A549 (cell line): Measurements from ENCODE around the gene THY1. TPM values are rescaled to one million over a fixed set of nuclear protein-coding genes. Genes with fewer than 3 reads are reported as not detected.

ENCODE experiments used
- ATAC-seq, 2 experiments: fragments of 200-7000 bp in 1 of 2; fragments of >200 bp in 1 of 2; cut with Nextera tagmentation in 1 of 2; cut with Tn5 transposase in 1 of 2; 3 replicates each; pipeline versions ENCODE4 v1.8.0 to v1.9.1; 2018 to 2020; ENCODE audit warnings: mild to moderate bottlenecking in 1 of 2, moderate library complexity in 1 of 2
- CTCF ChIA-PET: fragments of 300-600 bp; sonication (Branson Sonifier 250); formaldehyde crosslinking; extraction: SDS; loops from one replicate; lab custom pipeline; 2021; ENCODE audit warnings: antibody characterized with exemption, inconsistent platforms; lab: Yijun Ruan, JAX
- POLR2A ChIA-PET: fragments of 350-600 bp; formaldehyde crosslinking; extraction: SDS; loops from one replicate; lab custom pipeline; 2021; ENCODE audit warnings: antibody characterized with exemption, inconsistent platforms; lab: Yijun Ruan, JAX
- DNase-seq, 2 experiments: peaks; one replicate each; pipeline versions ENCODE4 v3.0.0 to v3.0.0-alpha.2; 2011 to 2016; ENCODE audit warnings: low read depth in 1 of 2, low spot score in 1 of 2
- FAIRE-seq: peaks from 2 replicates; lab custom pipeline; 2011; peaks lifted over from hg19 to GRCh38; lab: Jason Lieb, UNC
- H3K27ac ChIP-seq, 2 experiments: fragments of >200 bp; sonication (Bioruptor Twin); formaldehyde crosslinking; 3 replicates each; pipeline ENCODE4 v1.5.1; 2016 to 2017
- H3K4me1 ChIP-seq: fragments of >200 bp; sonication (Bioruptor Twin); formaldehyde crosslinking; 3 replicates; pipeline ENCODE4 v1.6.1; 2016
- H3K4me2 ChIP-seq: fragments of >200 bp; sonication (Bioruptor Twin); formaldehyde crosslinking; 3 replicates; pipeline ENCODE4 v1.6.1; 2016
- H3K4me3 ChIP-seq: fragments of >200 bp; sonication (Bioruptor Twin); formaldehyde crosslinking; 3 replicates; pipeline ENCODE4 v1.5.1; 2016
- H3K9me3 ChIP-seq: fragments of >200 bp; sonication (Bioruptor Twin); formaldehyde crosslinking; 3 replicates; pipeline ENCODE4 v1.6.1; 2016
- CBX2 ChIP-seq: fragments of 200-600 bp; sonication (generic); IDR thresholded peaks from 2 replicates; pipeline ENCODE4 v1.6.1; 2016; ENCODE audit warnings: low read depth, mild to moderate bottlenecking, borderline replicate concordance
- CBX8 ChIP-seq: fragments of 200-600 bp; sonication (generic); IDR thresholded peaks from 2 replicates; pipeline ENCODE4 v1.6.1; 2016
- CHD4 ChIP-seq: fragments of 200-600 bp; sonication (generic); IDR thresholded peaks from 2 replicates; pipeline ENCODE4 v1.6.1; 2016; ENCODE audit warnings: antibody characterized with exemption, mild to moderate bottlenecking, borderline replicate concordance
- EP300 ChIP-seq, 2 experiments: fragments of >200 bp; sonication (Bioruptor Twin); formaldehyde crosslinking; IDR thresholded peaks; 2 replicates in 1 of 2; 3 replicates in 1 of 2; pipeline ENCODE4 v1.6.1; 2016 to 2017
- HDAC2 ChIP-seq: fragments of 200-600 bp; sonication (generic); IDR thresholded peaks from 2 replicates; pipeline ENCODE4 v1.6.1; 2016
- HOXB5 ChIP-seq: fragments of 250-450 bp; sonication (Bioruptor Pico); IDR thresholded peaks from 2 replicates; pipeline ENCODE4 v1.5.0; 2020; ENCODE audit warnings: mild to moderate bottlenecking, moderate library complexity
- JUN ChIP-seq, 2 experiments: fragments of >200 bp; sonication (Bioruptor Twin); formaldehyde crosslinking; IDR thresholded peaks; 2 replicates in 1 of 2; 3 replicates in 1 of 2; pipeline ENCODE4 v1.6.1; 2016 to 2017
- JUNB ChIP-seq: fragments of >200 bp; sonication (Bioruptor Twin); formaldehyde crosslinking; IDR thresholded peaks from 2 replicates; pipeline ENCODE4 v1.6.1; 2016
- NFE2L2 ChIP-seq: fragments of 150-350 bp; conservative IDR thresholded peaks from 2 replicates; pipeline ENCODE4 v1.6.1; 2014; ENCODE audit warnings: low read length
- POLR2A ChIP-seq: IDR thresholded peaks from 2 replicates; pipeline ENCODE4 v1.6.1; 2012; ENCODE audit warnings: mild to moderate bottlenecking, low read length
- RAD21 ChIP-seq, 2 experiments: fragments of >200 bp in 1 of 2; sonication (Bioruptor Twin) in 1 of 2; formaldehyde crosslinking in 1 of 2; IDR thresholded peaks in 1 of 2; conservative IDR thresholded peaks in 1 of 2; 2 replicates in 1 of 2; 3 replicates in 1 of 2; pipeline ENCODE4 v1.6.1; 2012 to 2018; ENCODE audit warnings: inconsistent platforms in 1 of 2
- RNF2 ChIP-seq: fragments of 200-600 bp; sonication (generic); IDR thresholded peaks from 2 replicates; pipeline ENCODE4 v1.6.1; 2016; ENCODE audit warnings: low read depth, mild to moderate bottlenecking, antibody characterized with exemption, moderate library complexity, borderline replicate concordance
- ZC3H11A ChIP-seq: fragments of 450-650 bp; IDR thresholded peaks from 2 replicates; pipeline ENCODE4 v1.6.1; 2014; ENCODE audit warnings: antibody characterized with exemption, mild to moderate bottlenecking
- ZFP36 ChIP-seq: fragments of 450-650 bp; IDR thresholded peaks from 2 replicates; pipeline ENCODE4 v1.6.1; 2014; ENCODE audit warnings: borderline replicate concordance; ENCODE audit not compliant: partially characterized antibody
- ZNF302 ChIP-seq: fragments of 250-450 bp; sonication (Bioruptor Pico); IDR thresholded peaks from 2 replicates; pipeline ENCODE4 v1.9.0; 2021; ENCODE audit warnings: inconsistent platforms, mild to moderate bottlenecking, moderate library complexity
- WGBS: methylation state at CpG from one replicate; pipeline ENCODE4 v1.1.6; 2017; ENCODE audit errors: missing lambda C conversion rate; 5-methylcytosine and 5-hydroxymethylcytosine counted together
- polyA plus RNA-seq, 4 experiments: library from polyadenylated mRNA; depleted of rRNA in 3 of 4; stranded (reverse); fragments of >200 nt; fragmentation: RNase III in 1 of 4; extraction: RNeasy Plus Mini Kit Qiagen cat#74134 plus additional on column Dnase treatment in 1 of 4; gene quantifications; 2 replicates in 3 of 4; 3 replicates in 1 of 4; pipeline ENCODE4 v1.2.3, GENCODE V29; 2011 to 2017
- TF ChIP-seq, protein P1 (sequence below): fragments of >200 bp; sonication (Bioruptor Twin); formaldehyde crosslinking; IDR thresholded peaks from 3 replicates; pipeline ENCODE4 v1.6.1; 2016
- TF ChIP-seq, protein P2 (sequence below): fragments of 250-450 bp; sonication (Bioruptor Pico); IDR thresholded peaks from 2 replicates; pipeline ENCODE4 v1.5.0; 2020; ENCODE audit warnings: low read depth, mild to moderate bottlenecking, moderate library complexity
- TF ChIP-seq, protein P3 (sequence below): fragments of >200 bp; sonication (Bioruptor Twin); formaldehyde crosslinking; IDR thresholded peaks from 2 replicates; pipeline ENCODE4 v1.6.1; 2016
- TF ChIP-seq, protein P4 (sequence below): fragments of 450-650 bp; IDR thresholded peaks from 2 replicates; pipeline ENCODE4 v1.6.1; 2014; ENCODE audit warnings: antibody characterized with exemption
- TF ChIP-seq, protein P5 (sequence below): IDR thresholded peaks from 2 replicates; pipeline ENCODE4 v1.6.1; 2012
- TF ChIP-seq, protein P6 (sequence below): fragments of 200-600 bp; sonication (generic); IDR thresholded peaks from 2 replicates; pipeline ENCODE4 v1.6.1; 2016; ENCODE audit warnings: antibody characterized with exemption, mild to moderate bottlenecking, moderate library complexity

THY1 gene
- polyA plus RNA-seq, 2 of the 4 experiments (the other 2 are of a cell fraction), result 7.1 to 19.9 TPM

DNA sequence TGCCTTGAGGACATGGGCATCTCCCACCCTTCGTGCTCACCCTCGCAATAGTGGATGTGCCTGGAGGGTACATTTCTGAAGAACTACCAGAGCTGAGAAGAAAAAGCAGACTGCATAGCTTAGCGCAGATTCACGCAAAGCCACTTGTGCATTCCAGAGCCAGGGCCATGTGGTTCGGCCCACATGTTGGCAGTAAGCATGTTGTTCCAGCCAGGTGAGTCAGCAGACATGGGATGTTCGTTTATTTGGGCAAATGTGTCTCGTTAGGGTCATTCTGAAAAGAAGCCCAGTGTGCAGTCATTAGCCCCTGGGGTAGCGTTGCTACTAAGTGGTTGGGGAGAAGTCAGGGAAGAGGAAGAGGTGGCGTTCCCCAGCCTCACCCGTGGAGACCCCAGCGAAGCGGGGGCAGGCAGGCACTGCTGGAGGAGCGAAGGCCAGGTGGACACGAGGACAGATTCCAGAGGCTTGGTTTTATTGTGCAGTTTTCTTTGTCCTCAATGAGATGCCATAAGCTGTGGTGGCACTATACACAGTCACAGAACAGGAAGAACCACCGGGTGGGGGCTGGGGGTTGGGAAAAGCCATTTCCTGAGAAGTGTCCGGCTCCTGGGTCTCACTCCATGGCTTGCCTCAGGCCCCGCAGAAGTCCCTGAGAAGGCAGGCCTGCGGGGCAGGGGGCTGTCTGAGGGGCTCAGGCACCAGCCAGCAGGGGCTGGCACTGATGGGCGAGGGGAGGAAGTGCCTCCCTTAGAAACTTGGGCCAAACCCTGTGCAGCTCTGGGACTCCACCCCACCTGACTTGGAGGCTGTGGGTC, 5.0 kb downstream of the THY1 start:
- ATAC-seq (no peak), DNase-seq (no peak)
- no peak overlapping the region for H3K4me3 ChIP-seq

DNA sequence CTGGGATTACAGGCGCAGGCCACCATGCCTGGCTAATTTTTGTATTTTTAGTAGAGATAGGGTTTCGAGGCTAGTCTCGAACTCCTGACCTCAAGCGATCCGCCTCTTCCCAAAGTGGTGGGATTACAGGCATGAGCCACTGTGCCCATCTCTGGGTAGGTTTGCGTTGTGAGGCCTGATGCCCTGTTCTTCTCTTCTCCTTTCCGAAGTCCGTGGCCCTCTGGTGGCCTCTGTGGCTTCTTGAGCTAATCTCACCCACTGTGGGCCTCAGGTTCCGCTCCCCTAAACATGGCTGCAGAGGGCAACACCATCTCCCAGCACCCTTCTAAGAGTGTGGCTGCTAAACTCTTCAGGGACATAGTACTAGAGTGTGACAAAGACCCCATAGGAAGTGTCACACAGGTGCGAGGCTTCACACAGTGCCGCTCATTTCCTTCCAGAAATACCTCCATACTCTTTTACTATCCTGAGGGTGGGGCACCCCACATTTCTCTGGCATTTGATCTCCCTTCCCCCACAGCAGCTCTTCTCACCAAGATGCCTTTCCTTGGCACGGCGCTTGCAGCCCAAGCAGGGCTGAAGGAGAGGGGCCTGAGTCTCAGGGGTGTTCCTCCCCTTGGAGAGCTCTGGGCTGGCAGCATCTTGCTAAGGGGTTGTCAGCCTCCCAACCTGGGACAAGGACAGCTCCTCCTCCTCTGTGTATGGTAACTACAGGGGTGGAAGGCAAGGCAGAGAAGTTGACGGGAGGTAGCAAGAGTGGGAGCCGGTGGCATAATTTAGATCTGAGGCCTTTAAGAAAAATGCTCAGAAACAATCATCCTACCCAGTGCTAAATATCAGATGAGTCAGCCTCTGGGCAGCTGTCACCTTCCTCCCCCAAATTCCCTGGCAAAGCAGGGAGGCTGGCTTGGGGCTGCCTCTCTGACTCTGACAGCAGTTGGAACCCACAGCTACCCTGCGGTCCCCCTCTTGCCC, 6.1 kb downstream of the THY1 start:
- WGBS, result 91% methylated on average over 16 of the region's 16 CpGs
- FAIRE-seq, result no peak
- Histone ChIP-seq H3K4me1 (peaks cover 2% of the 10 kb centered on the region; the same call in 1 of the 3 replicates), H3K4me3 (no peak overlapping the region), H3K4me2 (no peak overlapping the region), H3K27ac (no peak overlapping the region), H3K9me3 (no peaks in the 10 kb centered on the region)
- ATAC-seq, result no peak; a peak in 1 of 6 replicates
- ChIA-PET POLR2A (interaction anchor here (0.5 kb wide), 1 partner anchor 332 kb away, joined by 3 read pairs; no protein-coding TSS in a partner anchor), CTCF (interaction anchor here (0.9 to 1.2 kb wide), 3 partner anchors 58 to 61 kb away, joined by 3 read pairs; no protein-coding TSS in a partner anchor)
- TF ChIP-seq, protein P1, sequence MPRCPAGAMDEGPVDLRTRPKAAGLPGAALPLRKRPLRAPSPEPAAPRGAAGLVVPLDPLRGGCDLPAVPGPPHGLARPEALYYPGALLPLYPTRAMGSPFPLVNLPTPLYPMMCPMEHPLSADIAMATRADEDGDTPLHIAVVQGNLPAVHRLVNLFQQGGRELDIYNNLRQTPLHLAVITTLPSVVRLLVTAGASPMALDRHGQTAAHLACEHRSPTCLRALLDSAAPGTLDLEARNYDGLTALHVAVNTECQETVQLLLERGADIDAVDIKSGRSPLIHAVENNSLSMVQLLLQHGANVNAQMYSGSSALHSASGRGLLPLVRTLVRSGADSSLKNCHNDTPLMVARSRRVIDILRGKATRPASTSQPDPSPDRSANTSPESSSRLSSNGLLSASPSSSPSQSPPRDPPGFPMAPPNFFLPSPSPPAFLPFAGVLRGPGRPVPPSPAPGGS, result no peak
- TF ChIP-seq ZNF302 (CRISPR knock-in tag) (no peak), RNF2 (no peak), ZC3H11A (no peak), JUNB (no peak)
- TF ChIP-seq, protein P2, sequence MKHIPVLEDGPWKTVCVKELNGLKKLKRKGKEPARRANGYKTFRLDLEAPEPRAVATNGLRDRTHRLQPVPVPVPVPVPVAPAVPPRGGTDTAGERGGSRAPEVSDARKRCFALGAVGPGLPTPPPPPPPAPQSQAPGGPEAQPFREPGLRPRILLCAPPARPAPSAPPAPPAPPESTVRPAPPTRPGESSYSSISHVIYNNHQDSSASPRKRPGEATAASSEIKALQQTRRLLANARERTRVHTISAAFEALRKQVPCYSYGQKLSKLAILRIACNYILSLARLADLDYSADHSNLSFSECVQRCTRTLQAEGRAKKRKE, result no peak
- TF ChIP-seq, protein P3, sequence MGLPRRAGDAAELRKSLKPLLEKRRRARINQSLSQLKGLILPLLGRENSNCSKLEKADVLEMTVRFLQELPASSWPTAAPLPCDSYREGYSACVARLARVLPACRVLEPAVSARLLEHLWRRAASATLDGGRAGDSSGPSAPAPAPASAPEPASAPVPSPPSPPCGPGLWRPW, result no peak
- no peak for DNase-seq

More for the DNA sequence above, 5.0 kb downstream of the THY1 start:
- TF ChIP-seq CBX2 (no peak), ZC3H11A (no peak), EP300 (IDR thresholded peaks at IDR 0.05) (no peak), HDAC2 (no peak), JUN (IDR thresholded peaks at IDR 0.05) (no peak), RAD21 (conservative IDR thresholded peaks at IDR 0.05 in 1 of 2, IDR thresholded peaks at IDR 0.05 in 1 of 2) (no peak), CHD4 (no peak), POLR2A (no peak), HOXB5 (no peak), NFE2L2 (no peak), CBX8 (no peak), ZFP36 (no peak)
- TF ChIP-seq, protein P4, sequence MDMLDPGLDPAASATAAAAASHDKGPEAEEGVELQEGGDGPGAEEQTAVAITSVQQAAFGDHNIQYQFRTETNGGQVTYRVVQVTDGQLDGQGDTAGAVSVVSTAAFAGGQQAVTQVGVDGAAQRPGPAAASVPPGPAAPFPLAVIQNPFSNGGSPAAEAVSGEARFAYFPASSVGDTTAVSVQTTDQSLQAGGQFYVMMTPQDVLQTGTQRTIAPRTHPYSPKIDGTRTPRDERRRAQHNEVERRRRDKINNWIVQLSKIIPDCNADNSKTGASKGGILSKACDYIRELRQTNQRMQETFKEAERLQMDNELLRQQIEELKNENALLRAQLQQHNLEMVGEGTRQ, result no peak
- TF ChIP-seq, protein P5, sequence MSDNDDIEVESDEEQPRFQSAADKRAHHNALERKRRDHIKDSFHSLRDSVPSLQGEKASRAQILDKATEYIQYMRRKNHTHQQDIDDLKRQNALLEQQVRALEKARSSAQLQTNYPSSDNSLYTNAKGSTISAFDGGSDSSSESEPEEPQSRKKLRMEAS, result no peak
- TF ChIP-seq, protein P6, sequence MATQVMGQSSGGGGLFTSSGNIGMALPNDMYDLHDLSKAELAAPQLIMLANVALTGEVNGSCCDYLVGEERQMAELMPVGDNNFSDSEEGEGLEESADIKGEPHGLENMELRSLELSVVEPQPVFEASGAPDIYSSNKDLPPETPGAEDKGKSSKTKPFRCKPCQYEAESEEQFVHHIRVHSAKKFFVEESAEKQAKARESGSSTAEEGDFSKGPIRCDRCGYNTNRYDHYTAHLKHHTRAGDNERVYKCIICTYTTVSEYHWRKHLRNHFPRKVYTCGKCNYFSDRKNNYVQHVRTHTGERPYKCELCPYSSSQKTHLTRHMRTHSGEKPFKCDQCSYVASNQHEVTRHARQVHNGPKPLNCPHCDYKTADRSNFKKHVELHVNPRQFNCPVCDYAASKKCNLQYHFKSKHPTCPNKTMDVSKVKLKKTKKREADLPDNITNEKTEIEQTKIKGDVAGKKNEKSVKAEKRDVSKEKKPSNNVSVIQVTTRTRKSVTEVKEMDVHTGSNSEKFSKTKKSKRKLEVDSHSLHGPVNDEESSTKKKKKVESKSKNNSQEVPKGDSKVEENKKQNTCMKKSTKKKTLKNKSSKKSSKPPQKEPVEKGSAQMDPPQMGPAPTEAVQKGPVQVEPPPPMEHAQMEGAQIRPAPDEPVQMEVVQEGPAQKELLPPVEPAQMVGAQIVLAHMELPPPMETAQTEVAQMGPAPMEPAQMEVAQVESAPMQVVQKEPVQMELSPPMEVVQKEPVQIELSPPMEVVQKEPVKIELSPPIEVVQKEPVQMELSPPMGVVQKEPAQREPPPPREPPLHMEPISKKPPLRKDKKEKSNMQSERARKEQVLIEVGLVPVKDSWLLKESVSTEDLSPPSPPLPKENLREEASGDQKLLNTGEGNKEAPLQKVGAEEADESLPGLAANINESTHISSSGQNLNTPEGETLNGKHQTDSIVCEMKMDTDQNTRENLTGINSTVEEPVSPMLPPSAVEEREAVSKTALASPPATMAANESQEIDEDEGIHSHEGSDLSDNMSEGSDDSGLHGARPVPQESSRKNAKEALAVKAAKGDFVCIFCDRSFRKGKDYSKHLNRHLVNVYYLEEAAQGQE, result no peak
- TF ChIP-seq, all 56 proteins: peak for 0
- H3K9me3 ChIP-seq, result no peaks in the 10 kb centered on the region
- POLR2A ChIA-PET, result no interaction called here
- FAIRE-seq, result no peak
- H3K27ac ChIP-seq, result no peak overlapping the region
- 79% methylated on average over 16 of the region's 19 CpGs for WGBS
- no peak overlapping the region for H3K4me2 ChIP-seq
- CTCF ChIA-PET, result interaction anchor here (0.9 kb wide), 1 partner anchor 57 kb away, joined by 3 read pairs; no protein-coding TSS in a partner anchor
- peaks cover 6% of the 10 kb centered on the region; the same call in 1 of the 3 replicates for H3K4me1 ChIP-seq
